Fibroblast of skin of left biceps (primary cell): ENCODE measurements around the gene DNAJB2.
"Not testable (repeated sequence)": the region's sequence is repeated elsewhere in the genome, so short reads cannot be mapped to it uniquely, and the experiment has no call there.

Source experiments
- DNase-seq, 2 experiments: peaks; one replicate each; pipeline ENCODE4 v3.0.0-alpha.2; 2013; ENCODE audit warnings: low read depth in 2 of 2

DNAJB2 gene

DNA sequence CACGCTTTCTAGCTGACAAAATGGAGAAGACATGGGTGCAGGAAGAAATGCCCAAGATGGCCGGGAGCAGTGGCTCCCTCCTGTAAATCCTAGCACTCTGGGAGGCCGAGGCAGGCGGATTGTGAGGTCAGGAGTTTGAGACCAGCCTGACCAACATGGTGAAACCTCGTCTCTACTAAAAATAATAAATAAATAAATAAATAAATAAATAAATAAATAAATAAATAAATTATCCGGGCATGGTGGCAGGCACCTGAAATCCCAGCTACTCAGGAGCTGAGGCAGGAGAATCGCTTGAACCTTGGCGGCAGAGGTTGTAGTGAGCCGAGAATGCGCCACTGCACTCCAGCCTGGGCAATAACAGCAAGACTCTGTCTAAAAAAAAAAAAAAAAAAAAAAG, 20.2 kb upstream of the DNAJB2 start:
- DNase-seq: not testable (repeated sequence)

GRCh38 chr2:219261024-219261855, 17.9 kb upstream of the DNAJB2 start:
- DNase-seq: no peak

- no peak for DNase-seq
These were observed 12.9 kb upstream of the DNAJB2 start for GRCh38 chr2:219266232-219266631.

DNA sequence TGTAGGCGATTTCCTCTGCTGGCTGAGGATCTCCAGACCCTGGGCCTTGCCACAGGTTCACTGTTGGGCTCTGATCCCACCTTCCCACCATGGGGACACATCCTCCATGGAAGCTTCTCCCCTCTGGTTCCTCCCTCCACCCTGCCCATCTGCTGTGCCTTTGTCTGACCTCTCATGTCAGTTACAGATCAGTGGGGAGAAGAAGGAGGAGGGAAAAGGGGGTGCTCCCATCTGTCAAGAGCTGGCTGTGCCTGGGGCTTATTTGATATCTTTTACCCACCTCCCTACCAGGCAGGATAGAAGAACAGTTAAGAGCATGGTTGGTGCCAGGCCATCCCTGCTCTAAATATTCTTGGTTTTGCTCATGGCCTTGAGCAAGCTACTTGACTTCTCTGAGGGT, 12.3 kb upstream of the DNAJB2 start:
- DNase-seq: no peak

DNA sequence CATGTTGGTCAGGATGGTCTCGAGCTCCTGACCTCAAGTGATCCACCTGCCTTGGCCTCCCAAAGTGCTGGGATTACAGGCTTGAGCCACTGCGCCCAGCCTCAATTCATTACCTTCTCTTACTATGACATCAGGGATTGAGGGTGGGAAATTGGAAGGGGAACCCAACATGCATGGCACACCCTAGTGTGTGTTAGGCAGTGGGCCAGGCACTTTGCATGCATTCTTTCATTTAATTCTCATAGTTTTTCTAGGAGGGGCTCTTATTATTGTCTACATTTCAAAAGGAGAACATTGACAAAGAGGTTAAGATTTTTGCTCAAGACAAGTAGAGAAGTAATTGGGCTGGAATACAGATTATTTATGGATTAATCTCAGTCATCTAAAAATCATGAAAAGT, 10.9 kb upstream of the DNAJB2 start:
- DNase-seq: no peak

GRCh38 chr2:219269362-219270054, 9.7 kb upstream of the DNAJB2 start:
- no peak for DNase-seq

DNA sequence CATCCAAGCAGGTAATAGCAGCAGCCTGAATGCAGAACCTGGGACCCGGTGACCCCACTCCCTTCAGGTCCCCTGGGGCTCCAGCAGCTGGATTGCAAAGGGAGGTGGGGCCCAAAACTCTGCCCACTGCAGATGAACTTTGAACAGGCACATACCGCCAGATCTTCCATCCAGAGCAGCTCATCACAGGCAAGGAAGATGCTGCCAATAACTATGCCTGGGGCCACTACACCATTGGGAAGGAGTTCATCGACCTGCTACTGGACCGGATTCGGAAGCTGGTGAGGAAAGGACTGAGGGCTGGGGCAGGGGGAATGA, 9.2 kb upstream of the DNAJB2 start:
- DNase-seq: no peak

DNA sequence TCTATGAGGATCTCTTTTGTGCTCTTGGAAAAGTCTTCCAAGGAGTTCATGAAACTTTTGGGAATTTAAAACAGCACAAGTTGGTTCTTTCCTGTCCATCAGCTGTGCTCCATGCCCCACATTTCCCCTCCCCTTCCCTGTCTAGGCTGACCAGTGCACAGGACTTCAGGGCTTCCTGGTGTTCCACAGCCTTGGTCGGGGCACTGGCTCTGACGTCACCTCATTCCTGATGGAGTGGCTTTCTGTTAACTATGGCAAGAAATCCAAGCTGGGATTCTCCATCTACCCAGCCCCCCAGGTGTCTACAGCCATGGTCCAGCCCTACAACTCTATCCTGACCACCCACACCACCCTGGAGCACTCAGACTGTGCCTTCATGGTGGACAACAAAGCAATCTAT, 8.1 kb upstream of the DNAJB2 start:
- DNase-seq: no peak

- no peak for DNase-seq
These were observed 6.8 kb upstream of the DNAJB2 start for GRCh38 chr2:219272356-219272755.

GRCh38 chr2:219272995-219273394, 6.2 kb upstream of the DNAJB2 start:
- DNase-seq: no peak

DNA sequence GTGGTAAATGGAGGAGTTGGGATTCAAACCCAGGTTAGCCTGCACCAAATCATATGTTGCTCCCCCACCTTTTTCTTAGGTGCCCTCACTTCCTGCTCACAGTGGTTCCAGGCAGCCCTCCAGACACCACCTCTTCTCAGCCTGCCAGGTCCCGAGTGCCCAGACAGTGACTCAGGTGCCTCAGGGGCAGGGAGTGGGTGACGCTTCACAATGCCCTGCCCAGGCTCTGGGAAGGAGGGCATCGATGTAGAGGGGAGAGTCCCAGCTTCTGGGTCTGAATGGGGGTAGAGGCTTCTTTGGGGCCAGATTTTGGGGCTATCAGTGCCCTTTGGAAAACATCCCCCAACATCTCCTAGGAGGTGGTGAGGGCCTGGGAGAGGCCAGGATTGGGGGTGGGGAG, 5.2 kb upstream of the DNAJB2 start:
- no peak for DNase-seq

GRCh38 chr2:219274361-219274921, 4.7 kb upstream of the DNAJB2 start:
- DNase-seq: peak; percentile 49 to 50

DNA sequence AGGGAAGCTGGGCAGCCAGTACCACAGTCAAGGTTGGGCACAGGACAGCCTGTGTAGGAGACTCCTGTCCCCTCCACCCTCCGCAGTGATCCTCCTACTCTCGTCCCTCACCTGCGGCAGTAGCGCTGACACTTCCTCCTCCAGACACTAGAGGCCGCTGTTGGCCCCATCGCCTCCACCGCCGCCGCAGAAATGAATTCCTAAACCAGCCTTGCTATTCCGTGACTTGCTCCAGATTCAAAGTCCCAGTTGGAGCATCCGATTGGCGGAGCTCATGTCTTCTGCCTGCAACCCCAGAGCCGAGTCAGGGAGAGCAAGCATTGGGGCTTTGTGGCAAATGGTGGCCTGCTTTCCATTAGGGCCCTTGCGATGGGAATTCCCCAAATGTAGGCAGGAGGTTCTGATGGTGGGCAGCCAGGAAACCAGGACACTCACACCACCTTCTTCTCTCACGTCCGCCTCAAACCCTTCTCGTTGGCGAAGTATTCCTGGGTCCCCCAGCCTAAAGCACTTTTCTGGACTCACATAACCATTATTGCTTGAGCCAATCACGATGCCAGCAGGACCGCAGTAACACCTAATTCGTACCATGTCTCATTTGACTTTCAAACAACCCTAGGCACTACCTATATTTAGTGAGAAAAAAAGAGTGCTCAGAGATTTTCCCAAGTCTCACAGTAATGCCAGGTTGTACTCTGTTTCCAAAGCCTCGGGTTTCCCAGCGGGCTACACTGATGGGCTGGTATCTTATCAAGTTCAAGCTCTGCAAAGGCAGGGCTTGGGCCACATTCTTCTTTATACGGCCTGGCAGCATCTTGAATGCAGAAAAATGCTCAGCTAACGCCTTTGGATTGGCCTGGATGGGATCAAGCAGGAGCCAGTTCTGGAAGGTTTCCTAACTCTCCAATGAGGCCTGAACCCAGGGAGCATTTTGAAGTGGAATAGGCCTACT, 1.2 kb upstream of the DNAJB2 start:
- peak; percentile 46 to 54 for DNase-seq

- no peak for DNase-seq
These were observed 463 bp upstream of the DNAJB2 start for GRCh38 chr2:219278655-219279150.

DNA sequence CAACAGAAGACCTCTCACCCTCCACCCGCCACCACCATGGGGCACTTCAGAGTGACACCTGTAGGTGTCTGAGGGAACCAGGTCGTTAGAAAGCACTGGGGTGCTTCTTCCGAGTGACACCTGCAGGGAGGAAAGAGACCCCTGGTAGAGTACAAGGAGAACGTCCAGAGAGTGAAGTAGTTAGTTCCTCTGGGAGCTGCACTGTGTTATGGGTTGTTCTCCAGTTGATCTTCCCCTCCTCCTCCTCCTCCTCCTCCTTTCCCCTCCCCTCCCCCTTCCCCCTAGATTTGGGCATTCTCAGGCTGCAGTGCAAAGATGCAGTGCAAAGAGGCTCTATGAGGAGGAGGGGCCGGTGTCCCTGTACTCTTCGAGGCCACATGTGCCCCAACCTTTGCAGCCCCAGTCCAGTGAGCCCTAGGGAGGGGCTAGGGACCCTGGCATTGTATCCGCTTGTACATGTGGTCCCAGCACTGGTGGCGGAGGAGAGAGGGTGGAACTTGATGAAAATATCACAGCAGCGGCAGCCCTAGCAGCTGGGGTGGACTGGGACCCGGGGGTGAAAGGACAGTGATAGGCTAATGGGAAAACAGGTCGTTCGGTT, 850 bp downstream of the DNAJB2 start:
- no peak for DNase-seq

GRCh38 chr2:219280651-219281050, 1.5 kb downstream of the DNAJB2 start:
- DNase-seq: no peak

DNA sequence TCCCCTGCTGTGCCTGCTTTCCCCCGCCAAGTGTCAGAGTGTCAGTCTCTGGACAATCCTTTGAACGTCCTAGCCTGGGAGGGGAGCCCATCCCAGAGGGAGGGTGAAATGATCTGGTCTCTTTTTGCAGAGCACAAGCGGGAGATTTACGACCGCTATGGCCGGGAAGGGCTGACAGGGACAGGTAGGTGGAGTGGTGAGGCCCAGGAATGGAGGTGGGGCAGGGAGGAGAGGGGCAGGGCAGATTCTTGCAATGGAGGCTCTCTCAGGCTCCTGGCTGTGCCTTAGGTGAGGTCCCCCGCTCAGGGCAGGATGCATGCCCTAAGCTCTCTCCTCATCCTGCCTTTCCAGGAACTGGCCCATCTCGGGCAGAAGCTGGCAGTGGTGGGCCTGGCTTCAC, 2.4 kb downstream of the DNAJB2 start:
- no peak for DNase-seq

DNA sequence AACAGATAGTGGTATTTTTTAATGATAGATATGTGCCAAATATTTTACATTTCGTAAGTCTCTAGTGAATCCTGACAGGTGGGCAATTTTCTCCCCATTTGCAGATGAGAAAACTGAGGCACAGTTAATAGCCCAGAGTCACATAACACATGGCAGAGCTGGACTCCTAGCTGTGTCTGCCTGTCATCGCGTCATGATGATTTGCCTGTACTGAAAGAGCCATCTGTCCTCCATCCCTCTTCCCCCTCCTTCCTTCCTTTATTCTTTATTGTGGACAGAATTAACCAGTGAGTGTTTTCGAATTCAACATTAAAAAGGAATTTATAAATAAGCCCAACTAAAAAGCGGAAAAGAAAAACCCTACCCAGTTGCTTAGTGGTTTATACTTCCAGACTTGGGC, 3.2 kb downstream of the DNAJB2 start:
- no peak for DNase-seq

- no peak for DNase-seq
These were observed 3.9 kb downstream of the DNAJB2 start for GRCh38 chr2:219282943-219283581.

DNA sequence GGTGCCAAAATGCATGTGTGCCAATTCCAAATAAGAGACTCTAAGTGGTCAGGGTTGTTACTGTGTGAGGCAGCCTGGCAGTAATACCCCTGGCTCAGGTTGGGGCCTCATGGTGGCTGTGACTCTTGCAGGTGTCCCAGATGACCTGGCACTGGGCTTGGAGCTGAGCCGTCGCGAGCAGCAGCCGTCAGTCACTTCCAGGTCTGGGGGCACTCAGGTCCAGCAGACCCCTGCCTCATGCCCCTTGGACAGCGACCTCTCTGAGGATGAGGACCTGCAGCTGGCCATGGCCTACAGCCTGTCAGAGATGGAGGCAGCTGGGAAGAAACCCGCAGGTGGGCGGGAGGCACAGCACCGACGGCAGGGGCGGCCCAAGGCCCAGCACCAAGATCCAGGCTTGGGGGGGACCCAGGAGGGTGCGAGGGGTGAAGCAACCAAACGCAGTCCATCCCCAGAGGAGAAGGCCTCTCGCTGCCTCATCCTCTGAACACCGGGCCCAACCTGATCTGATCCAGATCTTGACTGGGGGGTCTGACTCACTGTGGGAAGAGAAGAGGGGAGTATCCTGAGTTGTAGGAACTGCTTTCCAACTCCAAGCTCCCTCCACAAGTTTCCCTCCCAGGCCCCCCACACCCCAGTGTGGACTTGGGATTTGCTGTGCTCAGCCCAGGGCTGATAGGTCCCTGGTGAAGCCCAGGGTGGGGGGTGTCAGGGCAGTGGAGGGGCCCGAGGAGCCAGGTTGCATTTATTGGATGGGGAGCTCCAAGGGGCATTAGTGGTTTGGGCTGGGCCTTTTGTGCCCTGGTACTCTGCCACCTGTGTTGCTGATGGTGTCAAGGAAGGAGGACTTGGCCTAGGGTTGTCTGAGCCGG, 5.6 kb downstream of the DNAJB2 start:
- no peak for DNase-seq
